HFFc6 (cell line): Measurements from ENCODE around the gene TMEM181. TPM values are rescaled to one million over a fixed set of nuclear protein-coding genes. Genes with fewer than 3 reads are reported as not detected.

Source experiments
- DNase-seq: peaks from one replicate; pipeline ENCODE4 v3.0.0-alpha.2; 2018
- H3K27ac Mint-ChIP-seq: 2 replicates; pipeline ENCODE4 v1.8.0; 2020; ENCODE audit warnings: mild to moderate bottlenecking, mixed read lengths
- H3K27me3 Mint-ChIP-seq: 2 replicates; pipeline ENCODE4 v1.8.0; 2021; ENCODE audit warnings: mild to moderate bottlenecking, moderate library complexity, mixed read lengths; ENCODE audit not compliant: insufficient read depth
- H3K36me3 Mint-ChIP-seq: 2 replicates; pipeline ENCODE4 v1.8.0; 2021; ENCODE audit warnings: low read depth, mixed read lengths
- H3K4me1 Mint-ChIP-seq: 2 replicates; pipeline ENCODE4 v1.8.0; 2020; ENCODE audit warnings: low read depth, mixed read lengths
- H3K4me3 Mint-ChIP-seq: 2 replicates; pipeline ENCODE4 v1.8.0; 2020; ENCODE audit warnings: mild to moderate bottlenecking, moderate library complexity, mixed read lengths
- H3K9me3 Mint-ChIP-seq: 2 replicates; pipeline ENCODE4 v1.8.0; 2020; ENCODE audit warnings: mild to moderate bottlenecking, mixed read lengths
- CTCF ChIP-seq: fragments of 200-600 bp; sonication (generic); IDR thresholded peaks from 2 replicates; pipeline ENCODE4 v1.5.0; 2021; ENCODE audit warnings: antibody characterized with exemption, mild to moderate bottlenecking
- microRNA-seq: library from miRNA; unstranded; fragments of <30 nt; microRNA quantifications from one replicate; pipeline ENCODE4, GENCODE V29; 2019
- total RNA-seq, 6 experiments: library from RNA; stranded (reverse); fragmentation: NEBNext Ultra II Directional; extraction: Animal tissue kit (Norgen Biotek cat#: 25700); gene quantifications; 2 replicates in 1 of 6; 3 replicates in 5 of 6; pipeline ENCODE4 v1.2.3, GENCODE V29; 2021

TMEM181 gene
- total RNA-seq, 6 experiments from 2014 or later: 25.8 to 37.8 (median 30.1) TPM

GRCh38 chr6:158684311-158684710, 124.4 kb downstream of the TMEM181 start:
- peaks cover 8% of the 10 kb centered on the region for H3K4me1 Mint-ChIP-seq
- no peak overlapping the region for H3K4me3 Mint-ChIP-seq
- H3K27ac Mint-ChIP-seq: no peak overlapping the region
- H3K27me3 Mint-ChIP-seq: peaks cover 3% of the 10 kb centered on the region; the same call in 1 of the 2 replicates
- no peaks in the 10 kb centered on the region for H3K36me3 Mint-ChIP-seq
- DNase-seq: no peak
- TF ChIP-seq CTCF: no peak
- H3K9me3 Mint-ChIP-seq: no peaks in the 10 kb centered on the region

- TF ChIP-seq CTCF: no peak
- no peaks in the 10 kb centered on the region for H3K9me3 Mint-ChIP-seq
- no peak overlapping the region for H3K4me3 Mint-ChIP-seq
- peaks cover 10% of the 10 kb centered on the region for H3K4me1 Mint-ChIP-seq
- no peak for DNase-seq
- H3K27me3 Mint-ChIP-seq: peaks cover 3% of the 10 kb centered on the region; the same call in 1 of the 2 replicates
- H3K27ac Mint-ChIP-seq: no peak overlapping the region
- no peaks in the 10 kb centered on the region for H3K36me3 Mint-ChIP-seq
These were observed 124.9 kb downstream of the TMEM181 start for GRCh38 chr6:158684745-158685324.

Small RNA genes within 50 kb of the gene (microRNA-seq; reads per million reads assigned to microRNA genes)
- not detected for gene MIR7161

Other genes starting within 250 kb of the TMEM181 start
- 10 to 100 TPM; 48.4 to 55.2 (median 51.8) TPM for gene TULP4, start 247.6 kb upstream of the TMEM181 start, total RNA-seq
- 100 to 1,000 TPM; 163 to 185 (median 170) TPM for gene DYNLT1, start 84.7 kb downstream of the TMEM181 start, total RNA-seq
- 1 to 10 TPM; 3.1 to 5.7 (median 3.9) TPM for gene SYTL3, start 90.0 kb downstream of the TMEM181 start, total RNA-seq